ENCODE results near the gene NOX3.

DNA sequence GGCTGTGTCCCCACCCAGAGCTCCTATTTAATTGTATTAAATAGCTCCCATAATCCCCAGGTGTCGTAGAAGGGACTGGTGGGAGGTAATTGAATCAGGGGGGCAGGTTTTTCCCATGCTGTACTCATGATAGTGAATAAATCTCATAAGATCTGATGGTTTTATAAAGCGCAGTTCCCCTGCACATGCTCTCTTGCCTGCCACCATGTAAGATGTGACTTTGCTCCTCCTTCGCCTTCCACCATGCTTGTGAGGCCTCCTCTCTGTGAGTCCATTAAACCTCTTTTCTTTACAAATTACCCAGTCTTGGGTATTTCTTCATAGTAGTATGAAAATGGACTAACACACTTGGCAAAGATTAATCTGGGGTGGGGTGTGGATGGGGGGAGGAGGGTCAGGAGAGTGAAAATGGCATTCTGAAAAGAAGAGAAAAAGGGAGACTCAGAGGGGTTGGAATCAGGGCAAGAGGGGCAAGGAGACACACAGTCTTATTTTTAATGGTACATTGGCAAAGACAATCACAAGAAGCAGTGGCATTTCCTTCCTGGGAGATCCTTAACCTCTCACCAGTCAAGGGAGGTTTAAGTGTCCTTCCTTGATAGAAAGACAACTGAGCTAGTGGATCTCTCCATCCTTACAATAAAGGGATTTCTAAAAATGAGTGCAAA lies 37.5 kb upstream of the NOX3 start:
- TF ChIP-seq POLR2A (IDR thresholded peaks at IDR 0.05) = no peak
- TF ChIP-seq, protein P1, sequence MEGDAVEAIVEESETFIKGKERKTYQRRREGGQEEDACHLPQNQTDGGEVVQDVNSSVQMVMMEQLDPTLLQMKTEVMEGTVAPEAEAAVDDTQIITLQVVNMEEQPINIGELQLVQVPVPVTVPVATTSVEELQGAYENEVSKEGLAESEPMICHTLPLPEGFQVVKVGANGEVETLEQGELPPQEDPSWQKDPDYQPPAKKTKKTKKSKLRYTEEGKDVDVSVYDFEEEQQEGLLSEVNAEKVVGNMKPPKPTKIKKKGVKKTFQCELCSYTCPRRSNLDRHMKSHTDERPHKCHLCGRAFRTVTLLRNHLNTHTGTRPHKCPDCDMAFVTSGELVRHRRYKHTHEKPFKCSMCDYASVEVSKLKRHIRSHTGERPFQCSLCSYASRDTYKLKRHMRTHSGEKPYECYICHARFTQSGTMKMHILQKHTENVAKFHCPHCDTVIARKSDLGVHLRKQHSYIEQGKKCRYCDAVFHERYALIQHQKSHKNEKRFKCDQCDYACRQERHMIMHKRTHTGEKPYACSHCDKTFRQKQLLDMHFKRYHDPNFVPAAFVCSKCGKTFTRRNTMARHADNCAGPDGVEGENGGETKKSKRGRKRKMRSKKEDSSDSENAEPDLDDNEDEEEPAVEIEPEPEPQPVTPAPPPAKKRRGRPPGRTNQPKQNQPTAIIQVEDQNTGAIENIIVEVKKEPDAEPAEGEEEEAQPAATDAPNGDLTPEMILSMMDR (IDR thresholded peaks at IDR 0.05 in 8 of 11, conservative IDR thresholded peaks at IDR 0.05 in 3 of 11) = no peak
- TF ChIP-seq POLR2AphosphoS5 (IDR thresholded peaks at IDR 0.05) = no peak
